ENCODE results near the gene TBC1D22A.

TBC1D22A gene

DNA sequence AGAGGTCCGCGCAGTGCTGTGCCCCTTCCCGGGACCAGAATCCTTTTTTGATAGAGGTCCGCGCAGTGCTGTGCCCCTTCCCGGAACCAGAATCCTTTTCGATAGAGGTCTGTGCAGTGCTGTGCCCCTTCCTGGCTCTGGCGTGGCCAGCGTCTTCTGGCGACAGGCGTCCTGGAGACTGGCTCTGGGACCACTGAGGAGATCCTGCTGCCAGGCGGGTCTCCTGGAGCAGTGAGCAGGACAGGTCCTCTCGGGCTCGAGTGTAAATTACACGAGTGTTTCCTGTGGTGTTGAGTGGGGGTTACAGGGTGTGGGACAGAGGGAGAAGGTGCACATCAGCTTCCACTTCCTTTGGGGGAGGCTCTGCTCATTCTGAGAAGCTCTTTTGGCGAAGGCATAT, 98.1 kb downstream of the TBC1D22A start:
- no peak for DNase-seq (ENCODE audit: low read depth)

DNA sequence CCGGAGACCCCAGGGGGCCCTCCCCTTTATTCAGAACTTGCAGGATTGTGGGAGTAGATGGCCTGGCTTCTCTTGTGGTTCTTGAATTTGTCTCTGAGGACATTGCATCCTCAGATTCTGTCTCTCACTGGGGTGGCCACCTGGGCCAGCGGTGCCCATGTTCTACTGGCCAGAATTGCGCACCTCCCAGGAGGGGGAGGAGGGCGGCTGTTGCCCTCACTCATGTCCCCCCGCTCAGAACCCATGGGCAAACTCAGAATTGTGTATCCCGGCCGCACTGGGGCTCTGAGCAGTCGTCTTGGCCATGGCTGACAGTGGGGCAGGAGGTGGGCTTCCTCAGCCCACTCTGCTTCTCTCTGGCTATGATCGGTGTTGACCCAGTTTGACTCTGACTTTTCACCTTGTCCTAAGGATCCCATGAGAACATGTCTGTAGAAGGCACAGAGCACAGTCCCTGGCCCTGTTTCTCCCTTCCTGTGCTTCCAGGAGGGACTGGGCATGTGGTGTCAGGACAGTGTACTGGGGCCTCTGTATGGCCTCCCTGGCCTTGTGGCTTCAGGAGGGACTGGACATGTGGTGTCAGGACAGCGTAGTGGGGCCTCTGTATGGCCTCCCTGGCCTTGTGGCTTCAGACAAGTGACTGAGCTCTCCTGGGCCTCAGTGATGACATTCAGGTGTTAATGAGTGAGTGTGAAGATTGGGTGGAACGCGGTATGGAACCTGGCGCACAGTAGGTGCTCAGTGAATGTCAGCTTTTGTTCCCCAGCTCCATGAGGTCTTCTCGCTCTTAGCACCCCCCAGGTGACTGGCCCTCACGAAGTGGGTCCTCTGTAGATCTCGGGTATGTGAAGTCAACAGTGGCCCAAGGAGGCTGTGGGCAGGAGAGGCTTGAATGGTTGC, 99.3 kb downstream of the TBC1D22A start:
- DNase-seq (ENCODE audit: low read depth): no peak

DNA sequence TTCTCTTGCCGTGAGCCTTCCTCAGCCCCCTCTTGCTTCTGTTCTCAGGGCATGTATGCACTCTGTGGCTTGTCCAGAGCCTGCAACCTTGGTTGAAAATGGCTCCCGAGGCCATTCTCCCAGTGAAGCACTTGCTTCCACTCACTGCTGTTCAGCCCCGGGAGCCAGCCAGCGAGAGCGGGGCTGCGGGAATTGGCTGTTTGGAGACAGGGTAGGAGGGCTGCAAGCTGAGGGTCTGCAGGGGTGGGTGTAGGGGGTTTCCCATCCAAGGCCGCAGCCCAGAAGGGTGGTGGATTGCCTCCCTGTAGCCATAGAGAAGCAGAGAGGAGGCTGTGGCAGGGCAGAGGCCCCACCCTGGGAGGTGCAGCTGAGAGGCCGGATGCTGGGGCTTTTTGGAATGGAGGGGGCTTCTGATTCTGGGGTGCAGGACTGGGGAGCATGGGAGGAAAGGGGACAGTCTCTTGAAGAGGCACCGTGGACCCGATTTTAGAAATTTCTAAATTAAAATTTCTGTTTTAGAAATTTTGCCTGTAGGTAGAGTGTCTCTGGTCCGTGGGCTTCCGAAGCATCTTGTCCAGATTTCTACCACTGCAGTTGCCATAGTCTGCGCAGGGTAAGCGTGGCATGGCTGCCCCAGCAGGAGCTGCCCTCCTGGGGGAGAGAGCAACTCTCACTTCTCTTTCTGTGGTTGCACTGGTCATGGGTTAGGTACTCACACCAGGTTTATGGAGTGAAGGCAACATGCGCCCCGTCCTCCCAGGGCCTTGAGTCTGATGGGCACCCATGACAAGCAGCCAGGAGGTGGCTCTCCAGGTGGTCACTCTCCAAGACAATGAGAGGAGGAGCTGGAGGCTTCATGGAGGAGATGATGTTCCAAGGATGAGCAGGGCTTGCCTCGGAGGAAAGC, 100.2 kb downstream of the TBC1D22A start:
- DNase-seq (ENCODE audit: low read depth): no peak

DNA sequence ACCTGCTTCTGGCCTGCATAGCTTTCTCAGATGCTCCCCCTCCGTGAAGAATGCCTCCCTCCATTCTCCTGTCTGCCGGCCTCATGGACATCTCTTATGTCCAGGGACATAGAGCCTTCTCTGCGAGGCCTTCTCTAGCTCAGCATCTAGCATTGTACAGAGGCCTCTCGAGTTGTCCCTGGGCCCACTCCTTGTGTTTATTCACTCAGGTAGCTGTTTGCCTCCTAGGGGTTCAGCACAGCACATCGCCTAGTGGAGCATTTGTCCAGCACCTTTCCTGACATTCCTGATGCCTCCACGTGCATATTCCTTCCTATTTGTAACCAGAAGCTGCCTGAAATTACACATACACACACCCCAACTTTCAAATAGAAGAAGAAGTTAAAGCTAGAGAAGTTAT, 101.3 kb downstream of the TBC1D22A start:
- no peak for DNase-seq (ENCODE audit: low read depth)

DNA sequence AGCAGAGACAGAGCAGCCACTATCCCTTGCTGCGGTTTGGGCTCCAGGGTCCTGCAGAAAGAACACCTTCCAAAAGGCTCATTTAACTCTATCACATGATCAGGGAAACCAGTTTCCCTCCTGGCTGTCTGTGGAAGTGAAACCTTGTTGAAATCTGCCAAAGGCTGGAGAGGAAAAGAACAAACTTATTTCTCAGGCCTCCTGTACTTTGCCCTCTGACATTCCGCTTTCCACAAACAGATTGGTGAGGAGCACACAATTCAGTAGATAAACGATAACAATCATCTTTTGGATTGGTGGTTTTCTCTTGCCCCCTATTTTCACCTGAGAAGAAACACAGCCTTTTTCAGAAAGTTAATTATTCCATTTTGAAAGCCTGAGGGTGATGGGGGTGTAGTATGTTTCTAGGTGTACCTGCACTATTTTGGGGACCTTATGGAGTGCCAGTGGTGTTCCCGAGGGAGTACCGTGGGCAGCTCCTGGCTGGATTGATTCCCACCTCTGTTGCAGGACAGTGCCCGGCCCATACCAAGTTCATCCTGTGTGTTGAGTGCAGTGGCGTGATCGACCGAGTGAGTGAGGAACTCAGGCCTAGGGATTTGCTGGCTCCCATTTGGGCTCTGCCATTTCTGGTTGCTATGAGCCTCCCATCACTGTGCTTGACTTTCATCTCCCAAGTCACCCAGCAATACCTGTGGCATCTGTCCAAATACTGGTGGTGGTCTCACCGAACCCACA, 102.0 kb downstream of the TBC1D22A start:
- no peak for DNase-seq (ENCODE audit: low read depth)

DNA sequence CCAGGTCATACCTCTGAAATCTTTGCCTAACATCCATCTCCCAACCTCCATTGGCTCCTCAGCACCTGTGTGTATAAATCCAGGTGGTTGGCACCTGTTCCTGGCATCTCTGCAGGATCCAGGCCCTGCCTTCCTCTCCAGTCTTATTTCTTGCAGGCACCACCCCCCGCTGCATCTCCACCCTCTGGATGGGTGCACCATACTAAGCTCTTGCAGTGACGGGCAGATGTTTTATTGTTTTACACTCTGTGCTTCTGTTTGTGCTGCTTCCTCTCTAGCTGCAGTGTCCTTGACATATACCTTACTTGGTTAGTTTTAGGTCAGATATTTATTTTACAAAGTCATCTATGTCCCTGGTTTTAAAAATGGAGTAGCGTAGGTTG, 102.6 kb downstream of the TBC1D22A start:
- no peak for DNase-seq (ENCODE audit: low read depth)

DNA sequence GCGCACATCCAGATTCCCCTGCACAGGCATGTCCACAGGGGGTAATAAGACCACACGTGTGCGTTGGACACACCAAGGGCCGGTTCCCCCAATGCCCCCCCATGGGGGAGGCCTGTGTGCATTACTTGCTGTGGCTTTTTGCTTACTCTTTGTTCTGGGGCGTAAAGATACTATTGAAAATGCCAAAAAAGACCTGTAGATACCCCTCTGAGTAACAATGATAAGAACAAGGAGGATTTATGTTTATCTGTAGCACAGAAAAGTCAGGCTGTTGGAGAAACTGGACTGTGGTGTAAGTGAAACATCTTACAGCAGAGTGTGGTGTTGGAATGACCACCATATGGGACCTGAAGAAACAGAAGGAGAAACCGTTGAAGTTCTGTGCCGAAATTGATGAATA, 103.2 kb downstream of the TBC1D22A start:
- no peak for DNase-seq (ENCODE audit: low read depth)

DNA sequence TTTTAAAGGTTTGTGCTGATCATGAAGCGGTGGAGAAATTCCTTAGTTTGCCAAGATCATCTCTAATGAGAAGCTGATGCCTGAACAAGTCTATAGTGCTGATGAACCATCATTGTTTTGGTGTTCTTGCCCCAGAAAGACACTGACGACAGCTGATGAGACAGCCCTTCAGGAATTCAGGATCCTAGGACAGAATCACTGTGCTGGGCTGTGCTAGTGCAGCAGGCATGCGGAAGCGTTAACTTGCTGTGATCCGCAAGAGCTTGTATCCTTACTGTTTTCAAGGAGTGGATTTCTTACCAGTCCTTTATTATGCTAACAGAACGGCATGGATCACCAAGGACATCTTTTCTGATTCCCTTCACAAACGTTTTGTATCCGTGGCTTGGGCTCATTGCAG, 104.1 kb downstream of the TBC1D22A start:
- DNase-seq (ENCODE audit: low read depth): peak; percentile 89

DNA sequence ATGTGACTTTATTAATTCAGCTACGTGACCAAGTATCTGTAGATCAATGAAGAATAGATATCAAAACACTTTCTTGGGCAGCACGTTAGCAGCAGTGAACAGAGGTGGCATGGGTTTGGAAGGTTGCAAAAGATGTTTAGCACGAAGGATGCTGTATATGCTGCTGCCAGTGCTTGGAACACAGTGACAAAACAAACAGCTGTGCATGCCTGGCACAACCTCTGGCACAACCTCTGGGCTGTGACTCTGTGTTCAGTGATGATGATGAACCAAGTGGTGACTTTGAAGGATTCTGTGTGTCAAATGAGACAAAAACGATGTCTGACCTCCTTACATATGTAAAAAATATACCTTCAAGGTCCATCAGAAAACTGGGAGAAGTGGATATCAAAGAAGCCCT, 104.7 kb downstream of the TBC1D22A start:
- DNase-seq (ENCODE audit: low read depth): no peak

DNA sequence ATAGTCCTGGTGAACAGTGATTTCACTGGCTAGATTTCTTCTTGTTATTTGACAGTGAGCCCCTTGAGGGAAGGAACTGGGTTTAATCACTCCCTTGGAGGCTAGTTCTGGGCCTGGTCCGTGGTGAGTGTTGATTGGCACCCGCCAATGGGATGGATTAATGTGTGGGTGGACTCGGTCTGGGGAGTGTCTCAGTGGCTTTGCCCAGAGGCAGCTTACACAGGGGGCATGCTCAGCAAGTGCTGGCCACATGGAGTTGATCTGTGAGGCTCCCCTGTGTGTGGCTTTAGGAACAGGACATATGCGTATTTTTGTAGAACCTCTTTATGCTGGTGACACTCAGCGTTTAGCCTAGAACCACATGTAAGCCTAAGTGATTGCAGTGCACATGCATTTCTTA, 106.9 kb downstream of the TBC1D22A start:
- DNase-seq (ENCODE audit: low read depth): no peak

DNA sequence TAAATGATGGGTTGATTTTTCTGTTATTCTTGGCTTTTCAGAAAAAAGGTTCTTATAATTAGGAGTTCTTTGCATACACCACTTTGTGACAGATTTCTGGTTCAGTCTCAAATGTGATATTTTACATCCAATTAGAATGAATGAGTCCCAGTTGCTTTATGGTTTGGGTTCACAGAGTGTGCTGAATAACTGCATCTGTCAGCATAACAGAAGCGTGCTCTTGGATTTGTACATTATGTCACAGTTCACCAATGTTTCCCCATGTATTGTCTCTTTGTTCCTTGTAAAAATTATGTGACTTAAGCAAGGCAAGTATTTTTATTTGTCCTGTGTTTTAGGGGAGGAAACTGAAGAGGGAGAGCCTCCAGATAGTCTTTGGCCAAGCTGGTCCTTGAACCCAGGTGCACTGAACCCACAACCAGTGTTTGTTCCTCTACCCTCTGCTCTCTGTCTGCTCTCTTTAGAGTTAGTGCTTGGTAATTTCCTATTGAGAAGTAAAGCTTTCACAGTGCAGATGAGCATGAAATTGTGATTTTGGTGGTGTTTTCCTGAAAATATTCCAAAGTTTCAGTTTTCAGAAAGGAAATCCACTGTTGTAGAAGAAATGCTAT, 107.5 kb downstream of the TBC1D22A start:
- DNase-seq (ENCODE audit: low read depth): no peak

DNA sequence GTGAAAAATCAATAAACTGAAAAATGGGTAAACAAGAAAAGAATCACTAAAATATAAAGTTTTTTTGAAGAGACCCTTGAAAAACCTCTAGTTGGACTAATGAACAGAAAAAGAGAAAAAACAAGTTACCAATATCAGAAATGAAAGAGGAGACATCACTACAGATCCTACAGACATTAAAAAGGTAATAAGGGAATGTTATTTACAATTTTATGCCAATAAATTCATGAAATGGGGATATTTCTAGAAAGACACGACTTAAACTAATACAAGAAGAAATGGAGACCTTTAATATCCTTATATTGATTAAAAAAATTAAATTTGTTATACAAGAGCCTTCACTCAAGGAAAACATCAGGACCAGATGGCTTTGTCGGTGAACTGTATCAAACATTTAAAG, 109.4 kb downstream of the TBC1D22A start:
- DNase-seq (ENCODE audit: low read depth): no peak

DNA sequence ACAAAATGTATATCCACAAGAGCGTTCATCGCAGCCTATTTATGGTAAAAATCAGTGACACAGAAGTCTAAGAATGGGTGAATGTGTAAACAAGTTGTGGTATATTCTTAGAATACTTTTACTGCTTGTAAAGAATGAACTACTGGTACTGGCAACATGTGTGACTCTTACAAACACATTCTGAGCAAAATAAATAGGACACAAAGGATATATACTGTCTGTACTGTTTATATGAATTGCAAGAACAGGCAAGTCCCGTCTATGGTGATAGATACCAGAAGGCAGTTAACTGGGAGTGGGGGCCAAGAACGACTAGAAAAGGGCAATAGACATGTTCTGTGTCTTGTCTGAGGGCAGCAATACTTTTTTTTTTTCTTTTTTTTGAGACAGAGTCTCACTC, 112.6 kb downstream of the TBC1D22A start:
- no peak for DNase-seq (ENCODE audit: low read depth)

DNA sequence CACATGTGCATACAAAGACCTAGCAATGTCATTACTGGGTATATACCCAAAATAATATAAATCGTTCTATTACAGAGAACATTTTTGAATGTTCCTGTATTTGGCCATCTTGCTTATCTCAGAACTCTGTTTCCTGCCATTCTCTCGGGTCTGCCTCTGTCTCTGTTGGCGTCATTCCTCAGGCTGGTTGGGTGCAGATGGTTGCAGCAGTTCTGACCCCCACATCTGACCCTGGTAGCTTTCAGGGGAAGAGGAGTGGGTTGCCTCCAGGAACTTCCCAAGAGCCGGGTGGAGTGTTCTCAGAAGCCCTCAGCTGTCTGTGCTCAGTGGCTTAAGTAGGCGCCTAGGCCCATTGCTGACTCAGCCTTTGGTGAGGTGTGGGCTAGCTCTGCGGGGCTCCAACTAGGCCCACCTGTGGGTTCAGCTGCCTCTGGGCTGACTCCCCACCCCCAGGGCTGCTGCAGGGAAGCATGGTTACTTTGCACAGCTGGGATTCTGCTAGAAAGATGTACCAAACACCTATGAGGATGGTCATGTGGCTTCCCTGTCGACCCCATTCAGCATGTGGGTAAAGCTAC, 114.0 kb downstream of the TBC1D22A start:
- DNase-seq (ENCODE audit: low read depth): no peak

DNA sequence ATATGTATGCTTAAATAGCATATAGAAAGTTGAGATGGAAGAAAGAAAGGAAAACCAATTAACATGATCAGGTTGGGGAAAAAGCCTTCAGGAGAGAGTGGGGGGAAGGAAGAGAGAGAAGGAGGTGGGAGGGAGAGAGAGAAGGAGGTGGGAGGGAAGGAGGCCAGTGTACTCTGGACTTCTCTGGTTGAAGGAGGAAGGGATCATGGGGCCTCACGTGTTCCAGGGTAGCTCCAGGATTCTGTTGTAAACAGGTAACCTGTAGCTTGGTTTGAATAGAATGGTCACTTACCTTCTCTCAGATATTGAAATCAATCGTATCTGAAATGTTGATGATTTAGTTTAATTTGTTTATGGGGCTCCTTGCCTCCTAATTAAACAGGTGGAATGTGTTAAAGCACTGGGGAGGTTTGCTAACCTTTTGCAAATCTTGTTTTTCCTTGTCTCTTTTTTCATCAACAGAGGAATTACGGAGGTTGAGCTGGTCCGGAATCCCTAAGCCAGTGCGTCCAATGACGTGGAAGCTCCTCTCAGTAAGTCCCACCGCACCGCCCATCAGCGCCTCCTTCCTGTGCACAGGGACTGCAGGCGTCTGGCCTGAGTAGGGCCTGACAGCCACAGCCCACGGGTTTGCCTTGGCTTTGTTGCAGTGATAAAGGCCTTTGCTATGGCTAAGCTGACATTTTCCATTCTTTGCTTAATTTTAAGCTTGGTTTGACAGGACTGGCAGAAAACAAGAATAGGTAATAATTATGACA, 115.9 kb downstream of the TBC1D22A start:
- no peak for DNase-seq (ENCODE audit: low read depth)

DNA sequence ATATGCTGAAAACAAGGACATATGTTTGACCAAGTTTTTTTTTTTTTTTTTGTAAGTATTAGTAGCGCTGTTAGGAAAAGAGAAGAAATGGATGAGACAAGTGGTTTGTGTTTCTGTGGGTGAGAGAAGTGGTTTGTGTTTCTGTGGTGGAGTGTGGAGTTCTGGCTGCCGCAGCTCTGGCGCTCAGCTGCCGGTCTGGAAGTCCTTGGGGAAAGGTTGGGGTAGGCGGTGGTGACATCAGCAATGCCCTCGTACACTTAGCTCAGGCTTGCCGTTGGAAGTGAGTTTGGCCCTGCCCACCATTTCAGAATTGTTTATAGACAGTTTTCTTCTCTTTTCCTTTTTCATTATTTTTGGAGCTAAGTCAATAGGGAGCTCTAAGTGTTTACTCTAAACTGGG, 116.6 kb downstream of the TBC1D22A start:
- peak; percentile 17 for DNase-seq (ENCODE audit: low read depth)

DNA sequence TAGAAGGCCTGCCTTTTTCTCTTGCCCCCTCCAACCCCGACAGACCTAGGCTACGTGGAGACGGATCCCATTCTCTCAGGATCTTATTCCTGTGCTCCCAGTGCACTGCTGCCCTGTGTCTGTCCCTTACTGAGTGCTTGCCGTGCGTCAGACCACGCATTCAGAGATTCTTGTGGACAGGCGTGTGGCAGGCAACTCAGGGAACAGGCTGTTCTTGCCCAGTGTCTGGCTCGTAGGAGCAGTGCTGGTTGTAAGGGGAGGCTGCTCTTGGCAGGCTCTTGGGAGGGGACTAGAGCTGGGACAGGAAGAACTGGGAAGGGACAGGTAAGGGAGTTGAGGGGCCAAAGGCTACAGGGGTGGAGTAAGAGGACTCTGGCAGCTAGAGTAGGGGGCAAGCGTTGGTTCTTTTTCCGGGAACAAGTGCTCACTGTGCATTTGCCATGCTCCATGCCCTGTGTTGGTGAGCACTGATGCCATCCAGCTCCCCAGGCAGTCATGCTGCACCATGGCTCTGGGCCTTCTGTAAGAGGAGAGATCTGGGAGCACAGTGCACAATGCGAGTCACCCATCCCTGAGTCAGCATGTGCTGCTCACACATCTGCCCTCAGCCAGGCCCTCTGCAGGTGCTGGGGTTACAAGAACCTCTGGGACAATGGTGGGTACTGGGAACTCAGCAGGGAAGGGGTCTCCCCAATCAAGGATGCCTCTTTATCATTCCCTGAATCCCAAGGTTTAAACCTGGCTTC, 119.1 kb downstream of the TBC1D22A start:
- DNase-seq (ENCODE audit: low read depth): peak; percentile 34

DNA sequence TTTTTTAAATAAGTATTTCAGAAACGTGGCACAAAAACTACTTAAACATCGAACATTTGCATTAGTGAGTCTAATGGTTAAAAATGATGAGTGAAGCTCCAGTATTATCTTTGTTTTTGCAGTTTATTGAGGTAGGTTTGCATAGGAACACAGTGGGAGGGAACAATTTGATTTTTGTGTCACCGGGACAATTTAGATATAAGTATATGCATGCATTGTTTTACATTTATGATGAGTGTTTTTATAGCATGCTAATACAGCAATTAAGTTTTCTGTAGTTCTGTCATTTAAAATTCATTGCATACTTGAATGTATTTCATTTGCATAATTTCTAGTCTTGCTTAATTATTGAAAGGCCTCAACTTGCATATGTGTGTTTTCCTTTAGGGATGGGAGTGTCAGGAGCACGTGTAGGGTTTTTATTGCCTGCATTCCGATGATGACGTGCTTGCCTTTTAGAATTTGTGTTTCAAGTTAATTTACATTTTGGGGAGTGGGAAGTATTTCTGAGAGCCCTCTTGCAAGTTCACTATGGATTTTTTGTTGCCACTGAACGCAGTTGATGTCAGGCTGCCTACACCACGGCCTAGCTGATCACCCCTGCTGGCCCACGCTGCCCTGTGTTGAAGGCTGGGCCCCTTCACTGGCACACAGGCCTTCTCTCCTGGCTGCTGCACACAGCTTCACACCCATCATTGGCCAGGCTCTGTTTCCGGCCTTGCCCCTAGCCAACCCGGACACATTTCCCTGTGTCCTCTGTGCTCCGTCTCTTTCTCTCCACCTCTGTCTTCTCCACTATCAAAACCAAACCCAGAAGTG, 120.9 kb downstream of the TBC1D22A start:
- no peak for DNase-seq (ENCODE audit: low read depth)

DNA sequence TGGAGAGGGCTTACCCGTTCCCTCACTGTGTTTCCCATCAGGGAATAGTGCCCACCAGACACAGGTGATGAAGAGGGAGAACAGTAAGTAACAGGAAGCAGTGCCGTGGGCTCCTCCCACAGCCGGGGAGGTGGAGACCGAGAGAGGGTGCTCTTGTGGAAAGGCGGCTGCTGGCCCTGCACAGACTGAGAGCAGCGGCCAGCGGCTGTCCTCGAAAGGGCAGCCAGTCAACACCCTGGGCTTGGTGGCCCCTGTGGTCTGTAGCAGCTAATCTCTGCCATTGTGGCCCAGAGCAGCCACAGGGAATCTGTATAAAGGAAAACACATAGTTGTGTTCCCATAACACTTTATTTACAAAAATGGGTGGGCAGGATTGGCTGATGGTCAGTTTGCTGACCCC, 121.9 kb downstream of the TBC1D22A start:
- no peak for DNase-seq (ENCODE audit: low read depth)

Measured in iris pigment epithelial cell (primary cell).